ENCODE results near the gene CR2.

DNA sequence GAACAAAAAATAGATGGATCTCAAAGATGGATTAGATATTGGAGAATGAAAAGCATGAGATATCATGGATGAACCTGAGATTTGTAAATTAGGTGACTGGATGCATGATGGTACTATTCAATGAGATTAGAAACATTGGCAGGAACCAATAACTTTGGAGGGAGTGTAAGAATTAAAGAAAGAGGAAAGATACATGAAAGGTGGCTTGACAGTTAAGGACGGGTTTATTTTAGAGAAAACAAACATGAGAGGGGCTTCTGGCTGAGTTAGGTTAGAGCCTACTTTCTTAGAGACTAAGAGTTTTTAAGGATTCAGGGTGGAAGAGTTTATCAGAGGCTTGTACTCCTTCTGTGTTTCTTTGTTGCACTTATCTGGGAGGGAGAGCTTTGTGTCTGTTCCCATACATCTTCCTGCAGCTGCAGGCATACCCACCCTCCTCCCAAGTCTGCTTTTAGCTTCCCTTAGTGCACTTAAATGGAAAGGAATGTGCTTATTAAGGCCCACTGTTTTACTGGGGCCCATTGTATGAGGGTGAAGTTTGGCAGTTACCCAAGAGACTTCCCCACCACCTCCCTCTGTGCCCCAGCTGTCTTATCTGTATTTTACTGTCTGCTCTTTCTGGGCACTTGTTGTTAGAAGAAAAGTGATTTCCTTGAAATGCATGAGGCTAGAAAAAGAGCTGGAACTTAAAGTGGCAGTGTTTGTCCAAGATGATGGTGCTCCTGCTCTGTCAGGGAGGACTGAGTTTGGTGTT lies 26.1 kb upstream of the CR2 start:
- no peak for TF ChIP-seq EP300 (IDR thresholded peaks at IDR 0.05)
- TF ChIP-seq CTCF (IDR thresholded peaks at IDR 0.05) = no peak
- TF ChIP-seq POLR2A (IDR thresholded peaks at IDR 0.05) = no peak

Data from ovary (tissue), 3 donors.